Activated CD8-positive, alpha-beta memory T cell treated with anti-CD3 and anti-CD28 coated beads, Interleukin-2, amount 50 U/mL, for 24 hours (primary cell): ENCODE data around the gene TUFT1.

Experiments
- DNase-seq: peaks from one replicate; pipeline ENCODE4 v3.0.0-alpha.2; 2020; ENCODE audit errors: extremely low read depth

Gene TUFT1

GRCh38 chr1:151540021-151540981, at the start of gene TUFT1:
Gene TUFT1, plus strand, starts transcription at chr1:151540309. Its CDS starts 58 bp downstream, at chr1:151540367.
- DNase-seq: peak; percentile 79

GRCh38 chr1:151491641-151492040, 48.5 kb upstream of the TUFT1 start:
- no peak for DNase-seq

GRCh38 chr1:151492120-151492519, 48.0 kb upstream of the TUFT1 start:
- DNase-seq: no peak

DNA sequence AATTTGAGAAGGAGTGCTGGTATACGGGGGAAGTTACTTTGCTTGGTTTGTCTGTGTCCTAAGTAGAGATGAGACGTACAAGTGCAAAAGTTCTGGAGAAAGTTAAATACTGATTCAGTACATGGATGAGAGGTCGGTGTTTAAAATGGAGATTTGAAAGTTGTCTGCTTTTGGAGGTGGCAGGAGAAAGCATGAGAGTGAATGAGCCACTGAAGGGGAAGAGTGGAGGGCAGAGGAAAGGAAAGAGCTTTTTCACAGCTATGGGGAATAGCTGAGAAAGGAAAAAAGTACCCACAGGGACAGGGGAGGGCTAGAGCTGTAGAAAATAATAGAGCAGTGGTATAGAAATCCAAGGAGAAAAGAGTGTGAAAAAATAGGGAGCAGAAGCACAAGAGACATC, 47.1 kb upstream of the TUFT1 start:
- DNase-seq: no peak

DNA sequence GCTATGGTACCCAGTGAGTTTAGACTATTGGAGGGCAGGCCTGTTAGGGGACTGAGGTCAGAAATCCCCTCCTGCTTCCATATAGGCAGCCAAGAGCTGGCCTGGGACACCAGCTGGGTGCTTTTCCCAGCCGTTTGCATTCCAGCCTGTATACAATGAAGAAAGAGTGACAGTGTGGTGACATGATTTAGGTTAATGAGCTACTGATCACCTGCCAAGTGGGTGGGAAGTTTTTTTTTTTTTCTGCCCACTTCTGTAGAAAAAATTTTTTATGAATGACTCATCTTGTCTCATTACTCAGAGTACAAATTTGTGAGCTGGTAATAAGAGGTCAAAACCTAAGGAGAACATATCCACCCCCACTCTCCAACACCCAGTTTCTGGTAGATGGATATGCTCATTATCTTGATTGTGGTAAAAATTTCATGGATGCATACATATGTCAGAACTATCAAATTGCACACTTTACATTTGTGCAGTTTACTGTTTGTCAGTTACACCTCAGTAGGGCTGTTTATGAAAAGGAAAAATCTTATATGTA, 45.3 kb upstream of the TUFT1 start:
- DNase-seq: no peak

DNA sequence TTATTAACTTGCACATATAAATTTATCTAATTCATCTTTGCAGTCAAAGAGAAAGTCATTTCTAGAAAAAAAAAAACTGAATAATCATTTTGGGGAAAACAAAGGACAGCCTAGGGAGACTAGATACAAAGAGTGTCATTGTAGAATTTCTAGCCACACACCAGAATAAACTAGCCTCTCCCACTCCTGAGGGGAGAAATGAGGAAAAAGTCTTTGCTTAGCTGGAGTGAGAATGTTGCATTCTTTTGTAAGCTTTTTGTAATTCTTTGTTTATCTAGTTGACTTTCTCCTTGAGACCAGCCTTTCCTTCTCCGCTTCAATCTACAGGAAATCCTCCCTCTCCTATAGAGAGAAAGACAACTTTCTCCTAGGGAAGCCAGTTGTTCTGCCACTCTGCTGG, 44.8 kb upstream of the TUFT1 start:
- no peak for DNase-seq

- no peak for DNase-seq
These were observed 40.7 kb upstream of the TUFT1 start for GRCh38 chr1:151499365-151499764.

GRCh38 chr1:151499930-151500329, 40.2 kb upstream of the TUFT1 start:
- DNase-seq: no peak

- DNase-seq: no peak
These were observed 38.6 kb upstream of the TUFT1 start for GRCh38 chr1:151501474-151501873.

GRCh38 chr1:151502035-151502700, 37.9 kb upstream of the TUFT1 start:
- DNase-seq: no peak

- no peak for DNase-seq
These were observed 37.0 kb upstream of the TUFT1 start for GRCh38 chr1:151502859-151503780.

DNA sequence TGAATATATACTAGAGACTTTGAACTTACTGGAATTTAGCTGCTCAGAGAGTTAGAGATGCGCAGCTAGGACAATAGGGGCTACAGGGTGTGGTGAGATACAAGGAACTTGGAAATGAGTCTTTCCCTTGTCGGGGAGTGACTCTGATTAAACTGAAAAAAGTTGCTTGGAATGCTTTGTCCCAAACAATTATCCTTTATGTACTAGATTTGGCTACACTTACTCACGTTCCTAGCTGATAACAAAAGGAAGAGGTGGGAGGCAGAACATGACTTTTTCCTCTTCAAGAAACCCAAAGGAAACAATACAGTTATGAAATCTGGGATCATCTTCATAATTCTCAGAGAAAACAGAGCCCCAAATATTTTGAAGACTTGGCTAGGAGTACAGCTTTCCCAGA, 35.9 kb upstream of the TUFT1 start:
- DNase-seq: no peak

- DNase-seq: no peak
These were observed 35.4 kb upstream of the TUFT1 start for GRCh38 chr1:151504759-151505158.

GRCh38 chr1:151508833-151509232, 31.3 kb upstream of the TUFT1 start:
- DNase-seq: no peak

DNA sequence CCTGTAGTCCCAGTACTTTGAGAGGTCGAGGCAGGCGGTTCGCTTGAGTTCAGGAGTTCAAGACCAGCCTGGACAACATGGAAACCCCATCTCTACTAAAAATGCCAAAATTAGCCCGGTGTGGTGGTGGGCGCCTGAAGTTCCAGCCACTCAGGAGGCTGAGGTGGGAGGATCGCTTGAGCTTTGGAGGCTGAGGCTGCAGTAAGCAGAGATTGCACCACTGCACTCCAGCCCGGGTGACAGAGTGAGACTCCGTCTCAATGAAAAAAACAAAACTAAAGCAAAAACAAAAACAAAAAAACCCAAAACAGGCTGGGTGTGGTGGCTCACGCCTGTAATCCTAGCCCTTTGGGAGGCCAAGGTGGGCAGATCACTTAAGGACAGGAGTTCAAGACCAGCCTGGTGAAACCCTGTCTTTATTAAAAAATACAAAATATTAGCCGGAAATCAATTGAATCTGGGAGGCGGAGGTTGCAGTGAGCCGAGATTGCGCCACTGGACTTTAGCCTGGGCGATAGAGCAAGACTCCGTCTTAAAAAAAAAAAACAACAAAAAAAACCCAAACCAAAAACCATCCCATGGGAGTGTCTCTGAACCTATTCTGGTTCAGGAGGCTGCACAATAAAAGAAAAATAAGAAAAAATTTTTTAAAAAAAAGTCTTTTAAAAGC, 30.6 kb upstream of the TUFT1 start:
- no peak for DNase-seq

DNA sequence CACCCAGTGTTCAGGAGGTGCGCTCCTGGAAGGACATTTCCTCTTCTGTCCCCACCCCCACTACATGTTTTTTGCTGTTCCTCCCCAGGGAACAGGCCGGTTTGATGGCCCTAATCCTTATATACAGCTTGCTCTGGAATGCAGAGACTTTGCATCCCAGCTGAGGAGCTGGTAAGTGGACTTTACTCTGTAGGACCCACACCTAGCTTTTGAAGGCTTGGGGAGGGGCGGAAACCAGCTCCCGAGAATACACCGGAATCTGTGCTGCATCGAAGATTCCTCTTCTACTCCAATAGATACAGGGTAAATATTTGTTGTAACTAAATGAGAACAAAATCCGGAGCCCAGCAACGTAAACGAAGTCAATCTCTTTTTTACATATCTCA, 30.1 kb upstream of the TUFT1 start:
- no peak for DNase-seq

- DNase-seq: no peak
These were observed 29.5 kb upstream of the TUFT1 start for GRCh38 chr1:151510614-151510956.

DNA sequence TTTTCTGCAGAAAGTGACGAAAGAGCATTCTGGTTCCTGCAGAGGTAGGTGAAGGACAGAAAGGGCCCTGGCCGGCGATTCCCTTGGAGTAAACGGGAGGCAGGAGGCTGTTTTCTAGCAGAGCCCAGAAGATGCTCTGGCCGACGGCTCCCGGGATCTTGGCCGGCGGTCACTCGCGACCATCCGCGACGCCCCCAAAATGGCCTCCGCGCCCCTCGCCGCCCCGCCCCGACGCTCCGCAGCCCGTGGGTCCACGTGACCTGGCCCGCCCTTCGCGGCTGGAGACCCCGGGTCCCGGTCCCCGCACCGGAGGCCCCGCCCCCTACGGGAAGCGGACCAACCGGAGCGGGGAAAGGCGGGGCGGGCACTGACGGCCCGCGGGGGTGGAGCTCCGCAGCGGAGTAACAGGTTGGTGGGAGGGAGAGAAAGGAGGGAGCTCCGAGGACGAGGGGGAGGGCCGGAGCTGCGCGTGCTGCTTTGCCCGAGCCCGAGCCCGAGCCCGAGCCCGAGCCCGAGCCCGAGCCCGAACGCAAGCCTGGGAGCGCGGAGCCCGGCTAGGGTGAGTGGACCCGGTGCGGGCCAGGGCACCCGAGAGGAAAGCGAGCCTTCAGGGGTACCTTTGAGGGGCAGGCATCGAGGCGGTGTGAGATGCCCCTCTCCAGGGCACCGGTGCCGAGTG, 29.0 kb upstream of the TUFT1 start, which contains the start of gene CGN:
Gene CGN (plus strand): TSS at position 431 of the 679 bp plus-strand sequence. CDS start 7,133 bp downstream, outside the sequence.
- peak; percentile 56 for DNase-seq

GRCh38 chr1:151511636-151512215, 28.4 kb upstream of the TUFT1 start:
- no peak for DNase-seq

- DNase-seq: no peak
These were observed 27.8 kb upstream of the TUFT1 start for GRCh38 chr1:151512326-151512725.
